ENCODE data around the gene STYXL2. TPM values are rescaled to one million over a fixed set of nuclear protein-coding genes. Genes with fewer than 3 reads are reported as not detected.

STYXL2 gene
- polyA plus RNA-seq, result not detected in 3 replicates
- polyA plus RNA-seq (2011; ENCODE audit: low read depth), result not detected
- not detected in 2 replicates for polyA plus RNA-seq (2011; cell fraction: cytosol; rRNA removed)
- not detected in 2 replicates for polyA plus RNA-seq (2011; cell fraction: nucleus; rRNA removed)
- not detected in 2 replicates for polyA plus RNA-seq (2012; ENCODE audit: low replicate concordance)
- polyA minus RNA-seq, result not detected in 3 replicates
- not detected for polyA minus RNA-seq (2011; cell fraction: cytosol; rRNA and poly(A)+ RNA removed)
- polyA minus RNA-seq (2011; cell fraction: nucleus; rRNA and poly(A)+ RNA removed), result not detected in 2 replicates

DNA sequence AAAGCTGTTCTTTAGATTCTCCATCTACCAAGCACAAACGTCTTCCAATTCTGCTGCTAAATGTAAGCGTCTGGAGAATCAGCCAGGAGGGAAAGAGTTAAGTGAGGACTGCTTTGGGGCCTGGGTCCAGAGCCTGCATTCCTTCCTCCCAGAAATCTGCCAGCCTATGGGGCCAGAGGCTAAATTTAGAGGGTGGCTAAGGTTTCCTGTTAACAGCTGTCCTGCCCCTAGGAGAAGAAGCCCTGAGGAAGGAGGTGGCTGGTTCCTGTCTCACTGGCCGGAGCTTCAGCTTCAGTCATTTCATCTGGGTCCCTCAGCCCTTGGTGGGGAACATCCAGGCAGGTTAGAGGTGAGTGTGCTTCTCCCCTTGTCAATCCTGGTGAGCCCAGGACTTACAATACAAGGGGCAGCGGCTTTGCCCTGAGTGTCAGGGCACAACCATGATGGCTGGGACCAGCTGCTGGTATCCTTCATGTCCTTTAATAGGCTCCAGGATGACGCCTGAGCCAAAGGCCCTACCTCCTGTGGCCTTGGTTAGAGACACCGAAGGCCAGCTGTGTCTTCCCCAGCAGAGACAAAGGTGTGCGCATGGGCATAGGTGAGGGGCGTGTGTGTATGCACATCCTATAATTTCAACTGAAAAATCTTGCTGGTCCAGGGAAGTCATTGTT, at the start of gene STYXL2:
Gene STYXL2, plus strand, starts transcription at position 230 of the 671 bp plus-strand sequence. CDS start 775 bp downstream, outside the sequence.
- Histone ChIP-seq H3K4me3 (ENCODE audit: control insufficient read depth in 2 of 3, extremely low read depth in 1 of 3, insufficient read depth in 2 of 3, low read depth in 1 of 3, low read length in 3 of 3) (no peak within 1 kb of the TSS), H3K4me1 (ENCODE audit: control insufficient read depth, extremely low read depth, insufficient read depth, low read length) (peaks cover 18% of the 10 kb centered on the region), H3K27ac (ENCODE audit: control insufficient read depth, insufficient read depth, low read length) (no peak within 1 kb of the TSS), H3K9me3 (ENCODE audit: control insufficient read depth, low read depth, low read length) (no peaks in the 10 kb centered on the region), H4K20me1 (ENCODE audit: control insufficient read depth, extremely low read depth, insufficient read depth, low read length) (no peaks in the 10 kb centered on the region), H3K9ac (ENCODE audit: control insufficient read depth, extremely low read depth, insufficient read depth, low read length) (no peak within 1 kb of the TSS), H3K4me2 (ENCODE audit: control insufficient read depth, extremely low read depth, insufficient read depth, low read depth, low read length) (no peak within 1 kb of the TSS), H3K27me3 (ENCODE audit: control insufficient read depth, extremely low read depth, insufficient read depth, low read length) (no peaks in the 10 kb centered on the region), H2AFZ (ENCODE audit: control insufficient read depth, low read length) (no peak within 1 kb of the TSS), H3K36me3 (ENCODE audit: control insufficient read depth in 2 of 2, extremely low read depth in 1 of 2, insufficient read depth in 2 of 2, low read length in 2 of 2) (no peaks in the 10 kb centered on the region), H3K9me1 (ENCODE audit: control insufficient read depth, extremely low read depth, insufficient read depth, low read length) (no peaks in the 10 kb centered on the region), H3K79me2 (ENCODE audit: control insufficient read depth, insufficient read depth, low read length) (no peaks in the 10 kb centered on the region)
- TF ChIP-seq EZH2 (IDR thresholded peaks at IDR 0.05; ENCODE audit: low read length) (no peak), CTCF (optimal IDR thresholded peaks at IDR 0.05 in 1 of 3, IDR thresholded peaks at IDR 0.05 in 1 of 3, conservative IDR thresholded peaks at IDR 0.05 in 1 of 3; ENCODE audit: extremely low read depth in 1 of 3, insufficient read depth in 2 of 3, low read length in 3 of 3) (no peak)
- dilution Hi-C loops (cut with MboI; ENCODE audit: extremely low pct_ligation_motif_present, low sequenced_read_pairs), result no loop called here
- DNase-seq (ENCODE audit: low read depth, low spot score) (no peak), FAIRE-seq (no peak)

DNA sequence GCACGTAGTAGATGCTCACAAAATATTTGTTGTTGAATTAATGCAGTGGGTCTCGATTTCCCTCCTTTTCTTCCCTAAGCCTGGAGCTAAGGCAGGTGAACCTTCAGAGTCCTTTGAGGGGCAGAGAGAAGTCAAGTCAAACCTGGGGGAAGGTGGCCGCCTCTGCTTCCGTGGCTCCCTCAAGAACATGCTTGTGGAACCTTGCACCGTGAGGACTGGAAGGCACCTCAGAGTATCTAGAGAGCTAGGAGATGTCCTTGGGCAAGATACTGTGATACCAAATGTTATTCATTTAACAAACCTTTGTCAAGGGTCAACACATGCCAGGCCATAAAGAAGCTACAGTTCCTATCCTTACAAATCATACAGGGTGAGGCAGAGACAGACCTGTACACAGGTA, 42.0 kb upstream of the STYXL2 start:
- Histone ChIP-seq H3K36me3 (ENCODE audit: control insufficient read depth in 2 of 2, extremely low read depth in 1 of 2, insufficient read depth in 2 of 2, low read length in 2 of 2) (no peaks in the 10 kb centered on the region), H2AFZ (ENCODE audit: control insufficient read depth, low read length) (no peak overlapping the region), H3K27ac (ENCODE audit: control insufficient read depth, insufficient read depth, low read length) (no peak overlapping the region), H3K9ac (ENCODE audit: control insufficient read depth, extremely low read depth, insufficient read depth, low read length) (no peak overlapping the region), H3K9me3 (ENCODE audit: control insufficient read depth, low read depth, low read length) (no peaks in the 10 kb centered on the region), H3K79me2 (ENCODE audit: control insufficient read depth, insufficient read depth, low read length) (no peaks in the 10 kb centered on the region), H3K27me3 (ENCODE audit: control insufficient read depth, extremely low read depth, insufficient read depth, low read length) (peaks cover 7% of the 10 kb centered on the region), H4K20me1 (ENCODE audit: control insufficient read depth, extremely low read depth, insufficient read depth, low read length) (no peaks in the 10 kb centered on the region), H3K4me2 (ENCODE audit: control insufficient read depth, extremely low read depth, insufficient read depth, low read depth, low read length) (no peak overlapping the region), H3K4me1 (ENCODE audit: control insufficient read depth, extremely low read depth, insufficient read depth, low read length) (no peaks in the 10 kb centered on the region), H3K4me3 (ENCODE audit: control insufficient read depth in 2 of 3, extremely low read depth in 1 of 3, insufficient read depth in 2 of 3, low read depth in 1 of 3, low read length in 3 of 3) (no peak overlapping the region), H3K9me1 (ENCODE audit: control insufficient read depth, extremely low read depth, insufficient read depth, low read length) (no peaks in the 10 kb centered on the region)
- dilution Hi-C loops (cut with MboI; ENCODE audit: extremely low pct_ligation_motif_present, low sequenced_read_pairs), result loop anchor here (25.0 kb wide), 2 partner anchors 190 to 460 kb away; partner anchors contain the start of gene CD247
- FAIRE-seq, result no peak
- no peak for DNase-seq (ENCODE audit: low read depth, low spot score)
- TF ChIP-seq CTCF (optimal IDR thresholded peaks at IDR 0.05 in 1 of 3, IDR thresholded peaks at IDR 0.05 in 1 of 3, conservative IDR thresholded peaks at IDR 0.05 in 1 of 3; ENCODE audit: extremely low read depth in 1 of 3, insufficient read depth in 2 of 3, low read length in 3 of 3) (no peak), EZH2 (IDR thresholded peaks at IDR 0.05; ENCODE audit: low read length) (no peak)

Data from keratinocyte (primary cell).